ENCODE measurements around the gene GINS2.

DNA sequence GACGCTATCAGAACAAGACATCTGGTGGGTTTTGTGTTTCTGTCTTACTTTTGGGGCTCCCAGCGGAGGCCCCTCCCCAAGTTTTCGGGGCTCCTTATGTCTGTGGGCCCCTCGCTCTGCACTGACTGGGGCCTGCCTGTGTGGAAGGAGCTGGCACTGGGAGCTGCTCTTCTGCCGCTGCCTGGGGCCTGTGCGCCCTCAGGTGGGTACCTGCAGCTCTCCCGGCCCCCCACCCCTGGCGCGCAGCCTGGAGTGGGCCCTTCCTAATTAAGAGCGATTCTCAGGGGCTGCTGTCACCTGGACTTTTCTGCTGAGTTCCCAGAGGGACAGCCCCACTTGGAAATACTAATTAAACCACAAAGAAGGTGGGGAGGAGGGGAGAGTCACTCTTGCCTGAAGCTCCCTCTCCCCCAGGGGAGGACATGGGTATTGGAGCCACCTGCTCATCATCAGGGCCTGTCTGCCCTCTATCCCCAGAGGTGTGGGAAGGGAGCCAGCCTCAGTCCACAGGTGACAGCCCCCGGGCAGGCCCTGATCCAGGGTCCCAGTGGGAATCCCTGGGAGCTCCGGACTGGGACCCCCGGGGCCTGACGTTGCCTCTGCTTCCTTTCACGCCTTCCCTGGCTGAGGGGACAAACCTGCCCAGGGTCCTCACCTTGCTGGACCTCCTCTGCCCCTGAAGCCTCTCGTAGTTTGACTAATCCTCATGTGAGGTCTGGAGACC lies 39.2 kb downstream of the GINS2 start:
- TF ChIP-seq GATA2 (IDR thresholded peaks at IDR 0.05; ENCODE audit: low read depth, low read length) = no peak
- TF ChIP-seq GATA3 (IDR thresholded peaks at IDR 0.05; ENCODE audit: low read depth, low read length) = no peak
